K562 (cell line): ENCODE measurements around the gene HMCES. TPM values are rescaled to one million over a fixed set of nuclear protein-coding genes. Genes with fewer than 3 reads are reported as not detected.
A peak's percentile ranks its signal among the peaks of the same experiment; 100 is the strongest.

Source experiments
- CGGBP1 ChIP-seq: fragments of 250-450 bp; sonication (Bioruptor Pico); IDR thresholded peaks from 2 replicates; pipeline ENCODE4 v1.9.0; 2021; ENCODE audit warnings: mild to moderate bottlenecking
- CHD2 ChIP-seq: IDR thresholded peaks from 2 replicates; pipeline ENCODE4 v1.6.1; 2011; ENCODE audit warnings: low read depth, low read length
- COPS2 ChIP-seq: fragments of 450-650 bp; conservative IDR thresholded peaks from 2 replicates; pipeline ENCODE4 v1.6.1; 2016; ENCODE audit warnings: mild to moderate bottlenecking, moderate library complexity
- CUX1 ChIP-seq: fragments of 200-800 bp; sonication (Bioruptor generic); IDR thresholded peaks from 2 replicates; pipeline ENCODE4 v1.6.1; 2016; ENCODE audit warnings: missing genetic modification characterization, missing compliant biosample characterization
- GTF3C2 ChIP-seq: IDR thresholded peaks from 3 replicates; pipeline ENCODE4 v1.6.1; 2011; ENCODE audit warnings: borderline replicate concordance, mild to moderate bottlenecking, moderate library complexity; ENCODE audit not compliant: insufficient read length; ENCODE audit errors: extremely low read depth
- POLR2AphosphoS2 ChIP-seq: IDR thresholded peaks from 2 replicates; pipeline ENCODE4 v1.6.1; 2012; ENCODE audit warnings: low read length, improper control_type of control experiment
- POLR2AphosphoS5 ChIP-seq: IDR thresholded peaks from 2 replicates; pipeline ENCODE4 v1.6.1; 2011; ENCODE audit warnings: mild to moderate bottlenecking, low read depth, low read length, moderate library complexity; ENCODE audit not compliant: control insufficient read depth, insufficient read depth
- POLR2B ChIP-seq: fragments of 450-650 bp; IDR thresholded peaks from 2 replicates; pipeline ENCODE4 v1.6.1; 2018; ENCODE audit warnings: low read depth; ENCODE audit not compliant: partially characterized antibody
- SMAD1 ChIP-seq: fragments of 150-350 bp; IDR thresholded peaks from 2 replicates; pipeline ENCODE4 v1.6.1; 2014; ENCODE audit warnings: low read length, low read depth; ENCODE audit not compliant: partially characterized antibody
- SUPT5H ChIP-seq: fragments of 450-650 bp; IDR thresholded peaks from 2 replicates; pipeline ENCODE4 v1.6.1; 2016
- ZFP30 ChIP-seq: fragments of 250-450 bp; sonication (Bioruptor Pico); IDR thresholded peaks from 2 replicates; pipeline ENCODE4 v1.8.0; 2022; ENCODE audit warnings: moderate library complexity, mild to moderate bottlenecking, inconsistent platforms, borderline replicate concordance
- ZNF584 ChIP-seq: fragments of 200-800 bp; sonication (Bioruptor generic); IDR thresholded peaks from 2 replicates; pipeline ENCODE4 v1.6.1; 2016; ENCODE audit warnings: low read depth, mild to moderate bottlenecking, missing genetic modification characterization, missing compliant biosample characterization
- ZNF778 ChIP-seq: fragments of 450-650 bp; formaldehyde crosslinking; IDR thresholded peaks from 2 replicates; pipeline ENCODE4 v1.4.0; 2020; ENCODE audit warnings: mild to moderate bottlenecking, moderate library complexity
- polyA plus RNA-seq, 8 experiments: library from polyadenylated mRNA; depleted of rRNA in 4 of 8; stranded (reverse) in 5 of 8; unstranded in 3 of 8; fragments of >200 nt; fragmentation: Nextera tagmentation in 2 of 8; fragmentation: Illumina TruSeq in 1 of 8; extraction: Ambion mirVana in 2 of 8; extraction: Trizol in 1 of 8; gene quantifications; 2 replicates each; pipeline versions ENCODE4 v1.2.1 to v1.2.3, GENCODE V29; 2011 to 2014; ENCODE audit warnings: inconsistent platforms in 1 of 8, missing spikeins in 1 of 8
- total RNA-seq, 7 experiments: library from RNA; depleted of rRNA in 6 of 7; stranded (reverse); fragments of >200 nt in 6 of 7; fragmentation: Illumina TruSeq in 2 of 7; extraction: Trizol in 2 of 7; gene quantifications; 2 replicates each; pipeline versions ENCODE4 v1.2.1 to v1.2.3, GENCODE V29; 2011 to 2021; ENCODE audit warnings: low replicate concordance in 1 of 7
- TF ChIP-seq, protein P1 (sequence below), 2 experiments: fragments of 450-650 bp in 1 of 2; IDR thresholded peaks; 2 replicates each; pipeline ENCODE4 v1.6.1; 2011 to 2017; ENCODE audit warnings: low read depth in 2 of 2, antibody characterized with exemption in 1 of 2, borderline replicate concordance in 1 of 2, low read length in 1 of 2, mild to moderate bottlenecking in 1 of 2, mixed read lengths in 1 of 2; ENCODE audit not compliant: control insufficient read depth in 1 of 2
- TF ChIP-seq, protein P2 (sequence below): sonication (generic); formaldehyde crosslinking; IDR thresholded peaks from 2 replicates; pipeline ENCODE4 v1.8.1; 2023; ENCODE audit warnings: mild to moderate bottlenecking, missing genetic modification reagents, moderate library complexity

HMCES gene
- total and polyA plus RNA-seq, 9 of the 15 experiments (the other 6 are each of a cell fraction or from before 2014, with no cell fraction given): 18.8 to 45.3 (median 24.8) TPM

- TF ChIP-seq CUX1 (CRISPR knock-in tag): no peak
- peak; percentile 82; the same call in 1 of the 2 replicates for TF ChIP-seq POLR2AphosphoS2
- no peak for TF ChIP-seq SMAD1
- TF ChIP-seq ZNF778 (CRISPR knock-in tag): no peak
- TF ChIP-seq ZNF584: no peak
- peak; percentile 97 for TF ChIP-seq POLR2AphosphoS5
- peak; percentile 87 for TF ChIP-seq CHD2
- TF ChIP-seq, protein P1, sequence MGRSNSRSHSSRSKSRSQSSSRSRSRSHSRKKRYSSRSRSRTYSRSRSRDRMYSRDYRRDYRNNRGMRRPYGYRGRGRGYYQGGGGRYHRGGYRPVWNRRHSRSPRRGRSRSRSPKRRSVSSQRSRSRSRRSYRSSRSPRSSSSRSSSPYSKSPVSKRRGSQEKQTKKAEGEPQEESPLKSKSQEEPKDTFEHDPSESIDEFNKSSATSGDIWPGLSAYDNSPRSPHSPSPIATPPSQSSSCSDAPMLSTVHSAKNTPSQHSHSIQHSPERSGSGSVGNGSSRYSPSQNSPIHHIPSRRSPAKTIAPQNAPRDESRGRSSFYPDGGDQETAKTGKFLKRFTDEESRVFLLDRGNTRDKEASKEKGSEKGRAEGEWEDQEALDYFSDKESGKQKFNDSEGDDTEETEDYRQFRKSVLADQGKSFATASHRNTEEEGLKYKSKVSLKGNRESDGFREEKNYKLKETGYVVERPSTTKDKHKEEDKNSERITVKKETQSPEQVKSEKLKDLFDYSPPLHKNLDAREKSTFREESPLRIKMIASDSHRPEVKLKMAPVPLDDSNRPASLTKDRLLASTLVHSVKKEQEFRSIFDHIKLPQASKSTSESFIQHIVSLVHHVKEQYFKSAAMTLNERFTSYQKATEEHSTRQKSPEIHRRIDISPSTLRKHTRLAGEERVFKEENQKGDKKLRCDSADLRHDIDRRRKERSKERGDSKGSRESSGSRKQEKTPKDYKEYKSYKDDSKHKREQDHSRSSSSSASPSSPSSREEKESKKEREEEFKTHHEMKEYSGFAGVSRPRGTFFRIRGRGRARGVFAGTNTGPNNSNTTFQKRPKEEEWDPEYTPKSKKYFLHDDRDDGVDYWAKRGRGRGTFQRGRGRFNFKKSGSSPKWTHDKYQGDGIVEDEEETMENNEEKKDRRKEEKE (IDR thresholded peaks at IDR 0.05; ENCODE audit: borderline replicate concordance in 1 of 2, control insufficient read depth in 1 of 2, low read depth in 2 of 2, low read length in 1 of 2): 0 out of 4 replicates have a peak, but pooled peaks of 1 of the 2 experiments have one; percentile 41
- no peak for TF ChIP-seq ZFP30 (CRISPR knock-in tag)
- TF ChIP-seq COPS2: no peak
- peak; percentile 90 for TF ChIP-seq POLR2B
- TF ChIP-seq, protein P2, sequence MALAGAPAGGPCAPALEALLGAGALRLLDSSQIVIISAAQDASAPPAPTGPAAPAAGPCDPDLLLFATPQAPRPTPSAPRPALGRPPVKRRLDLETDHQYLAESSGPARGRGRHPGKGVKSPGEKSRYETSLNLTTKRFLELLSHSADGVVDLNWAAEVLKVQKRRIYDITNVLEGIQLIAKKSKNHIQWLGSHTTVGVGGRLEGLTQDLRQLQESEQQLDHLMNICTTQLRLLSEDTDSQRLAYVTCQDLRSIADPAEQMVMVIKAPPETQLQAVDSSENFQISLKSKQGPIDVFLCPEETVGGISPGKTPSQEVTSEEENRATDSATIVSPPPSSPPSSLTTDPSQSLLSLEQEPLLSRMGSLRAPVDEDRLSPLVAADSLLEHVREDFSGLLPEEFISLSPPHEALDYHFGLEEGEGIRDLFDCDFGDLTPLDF (CRISPR knock-in tag): no peak
- TF ChIP-seq GTF3C2: no peak
- peak; percentile 93 for TF ChIP-seq SUPT5H
- 0 out of 2 replicates have a peak, but pooled peaks have one; percentile 83 for TF ChIP-seq CGGBP1 (CRISPR knock-in tag)
Measured at GRCh38 chr3:129315998-129316247, 37.3 kb downstream of the HMCES start (continued).
